ENCODE results near the gene FAM124A.

Gene FAM124A

GRCh38 chr13:51243832-51244231, 21.6 kb downstream of the FAM124A start:
- DNase-seq: no peak

DNA sequence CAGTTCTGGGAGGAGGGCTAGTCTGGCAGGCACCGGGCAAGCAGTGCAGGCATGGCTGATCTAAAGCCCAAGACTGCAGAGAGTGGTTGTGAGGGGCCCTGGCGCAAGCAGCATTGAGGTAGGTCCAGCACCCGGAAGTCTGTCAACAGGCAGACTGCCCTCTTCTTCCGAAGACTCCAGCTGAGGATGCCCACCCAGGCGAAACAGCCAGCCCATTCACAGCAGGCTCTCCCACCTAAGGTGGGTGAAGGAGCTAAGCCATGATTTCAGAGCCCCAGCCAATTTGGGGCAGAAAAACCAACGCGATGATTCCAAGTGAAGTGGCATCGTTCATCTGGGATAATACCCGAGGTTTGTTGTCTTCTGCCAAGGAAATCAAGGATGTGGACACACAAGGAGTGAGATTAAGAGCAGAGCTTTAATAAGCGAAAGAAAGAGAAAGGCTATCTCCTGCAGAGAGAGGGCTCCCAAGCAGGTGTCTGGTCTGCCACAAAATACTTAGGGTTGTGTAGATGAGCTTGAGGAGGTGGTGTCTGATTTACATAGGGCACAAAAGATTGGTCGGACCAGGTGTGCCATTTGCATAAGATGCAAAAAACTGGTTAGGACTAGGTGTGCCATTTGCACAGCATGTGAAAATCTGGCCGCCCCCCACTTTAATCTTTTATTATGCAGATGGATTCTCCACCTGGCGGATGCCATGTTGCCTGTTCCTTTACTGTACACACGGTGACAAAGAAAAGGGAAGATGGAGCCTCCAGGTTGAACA, 22.6 kb downstream of the FAM124A start:
- no peak for DNase-seq

GRCh38 chr13:51245583-51245982, 23.4 kb downstream of the FAM124A start:
- DNase-seq: no peak

DNA sequence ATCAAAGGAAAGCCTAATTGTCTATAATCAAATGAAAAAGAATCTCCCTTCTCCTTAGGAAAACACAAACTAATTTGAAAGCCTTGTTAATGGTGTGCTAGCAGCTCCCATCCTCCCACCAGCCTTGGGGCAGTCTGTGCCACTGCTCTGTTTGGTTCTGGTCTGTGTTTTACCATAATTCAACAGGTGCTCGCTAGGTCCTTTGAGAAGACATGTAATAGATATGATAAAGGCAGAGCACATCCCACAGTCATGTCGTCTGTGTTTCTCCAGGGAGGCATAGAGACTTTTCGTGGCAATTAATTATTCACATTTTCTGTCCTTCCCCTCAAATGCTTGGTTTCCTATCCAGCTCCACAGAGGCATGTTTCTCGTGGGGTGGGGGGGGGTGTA, 23.8 kb downstream of the FAM124A start:
- no peak for DNase-seq

DNA sequence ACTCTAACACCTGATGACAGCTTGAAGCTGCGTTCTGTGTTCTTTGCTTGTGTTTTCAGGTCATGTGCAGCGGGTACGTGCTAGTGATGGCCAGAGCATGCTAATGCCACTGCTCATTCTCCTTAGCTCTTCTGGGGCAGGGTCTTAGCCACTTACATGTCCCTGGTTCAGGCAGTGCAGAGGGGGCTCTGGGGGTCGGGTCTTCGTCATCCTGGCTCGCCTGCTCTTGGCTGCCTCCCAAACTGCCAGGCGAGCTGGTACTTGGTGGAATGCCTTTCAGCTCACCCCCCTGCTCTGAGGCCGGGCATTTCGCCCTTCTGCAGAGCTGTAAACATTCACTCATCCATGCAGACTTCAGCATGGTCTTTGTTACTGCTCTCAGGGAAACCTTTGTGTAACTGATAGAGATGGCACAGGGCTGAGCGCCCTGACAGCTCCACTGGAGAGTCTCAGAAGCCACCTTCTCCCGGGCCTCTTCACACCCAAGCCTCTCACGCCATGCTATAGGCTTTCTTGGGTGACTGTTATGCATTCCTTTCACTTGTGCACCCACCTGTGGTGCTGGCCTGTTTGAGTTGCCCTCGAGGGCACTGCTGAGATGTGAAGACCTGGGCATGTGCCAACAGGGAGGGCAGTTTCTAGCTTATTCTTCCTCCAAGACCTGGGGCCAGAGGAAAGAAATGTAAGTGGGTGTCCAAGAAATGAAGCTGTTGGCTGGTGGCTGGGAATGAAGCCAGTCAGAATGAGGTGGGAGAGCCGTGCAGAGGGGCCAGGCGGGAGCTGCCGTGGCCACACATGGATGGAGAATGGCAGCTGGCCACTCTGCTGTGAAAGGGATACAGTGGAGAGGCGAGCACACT, 24.4 kb downstream of the FAM124A start:
- DNase-seq: no peak

GRCh38 chr13:51249255-51249654, 27.1 kb downstream of the FAM124A start:
- DNase-seq: no peak

DNA sequence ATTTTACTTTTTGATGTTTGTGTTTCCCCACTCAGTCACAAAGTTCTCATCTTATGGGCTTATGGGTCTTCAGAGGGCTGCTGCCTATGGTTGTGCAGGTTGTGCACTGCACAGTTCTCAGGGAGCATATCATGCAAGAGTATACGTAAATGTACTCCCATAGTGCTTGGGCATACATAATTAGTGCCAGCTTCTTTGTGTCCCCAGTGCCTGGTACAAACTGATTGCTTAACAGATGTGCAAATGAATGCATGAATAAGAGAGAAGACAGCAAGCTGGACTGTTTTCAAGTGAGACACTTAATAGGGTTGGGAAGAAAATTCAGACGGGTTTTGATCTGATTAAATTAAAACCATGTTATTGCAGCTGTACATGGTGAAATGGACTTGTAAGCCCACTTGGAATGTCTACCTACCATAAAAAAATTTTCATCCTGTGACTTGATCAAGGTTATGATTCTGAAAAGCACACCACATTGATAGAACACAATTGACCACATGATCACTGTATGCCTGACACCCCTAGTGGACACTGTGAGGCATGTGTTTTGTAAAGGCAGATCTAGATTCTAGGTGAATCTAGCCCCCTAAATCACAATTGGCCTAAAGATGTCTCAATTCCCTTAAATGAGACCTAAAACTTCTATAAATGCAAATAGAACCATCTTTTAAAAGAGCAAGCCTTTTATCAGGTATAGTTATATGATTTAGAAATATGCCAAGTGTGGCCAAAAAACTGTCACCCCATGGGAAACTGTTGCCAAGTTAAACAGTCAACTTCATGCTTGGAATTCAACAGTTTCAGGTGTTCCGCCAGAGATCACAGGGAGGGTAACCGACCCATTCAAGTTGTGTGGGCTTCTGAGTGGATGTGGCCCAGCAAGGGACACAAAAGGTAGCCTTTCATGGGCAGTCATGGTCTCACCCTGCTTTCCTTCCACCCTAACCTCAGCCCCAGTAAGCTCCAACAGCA, 27.9 kb downstream of the FAM124A start:
- no peak for DNase-seq

DNA sequence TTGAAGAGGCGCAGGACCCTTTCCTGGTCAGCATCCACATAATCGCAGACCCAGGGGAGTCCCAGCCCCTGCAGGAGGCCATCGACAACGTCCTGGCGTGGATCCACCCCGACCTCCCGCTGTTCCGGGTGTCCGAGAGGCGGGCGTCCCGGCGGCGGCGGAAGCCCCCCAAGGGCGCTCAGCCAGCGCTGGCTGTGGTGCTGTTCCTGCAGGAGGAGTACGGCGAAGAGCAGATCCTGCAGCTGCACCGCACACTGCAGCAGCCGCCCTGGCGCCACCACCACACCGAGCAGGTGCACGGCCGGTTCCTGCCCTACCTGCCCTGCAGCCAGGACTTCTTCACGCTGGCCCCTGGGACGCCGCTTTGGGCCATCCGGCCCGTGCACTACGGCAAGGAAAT, 29.3 kb downstream of the FAM124A start:
- DNase-seq: no peak

GRCh38 chr13:51252954-51253532, 30.8 kb downstream of the FAM124A start:
- no peak for DNase-seq

- no peak for DNase-seq
Observed at GRCh38 chr13:51255556-51255955, 33.4 kb downstream of the FAM124A start.

DNA sequence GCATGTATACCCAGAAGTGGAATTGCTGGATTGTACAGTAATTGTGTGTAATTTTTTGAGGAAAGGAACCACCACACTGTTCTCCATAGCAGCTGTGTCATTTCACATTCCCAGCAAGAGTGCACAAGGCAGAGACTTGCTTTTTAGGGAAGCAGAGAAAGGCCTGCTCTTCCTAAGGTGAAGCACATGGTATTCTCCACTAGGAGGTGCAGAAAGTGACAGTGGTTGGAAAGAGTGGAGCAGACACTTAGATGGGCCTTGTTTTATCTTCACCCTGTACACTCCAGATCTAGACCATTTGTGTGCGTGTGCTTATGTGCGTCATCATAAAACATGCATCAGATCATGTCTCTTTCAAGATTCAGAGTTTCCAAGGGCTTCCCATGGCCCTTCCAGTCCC, 35.0 kb downstream of the FAM124A start:
- no peak for DNase-seq

- DNase-seq: no peak
Observed at GRCh38 chr13:51258612-51259548, 36.7 kb downstream of the FAM124A start.

DNA sequence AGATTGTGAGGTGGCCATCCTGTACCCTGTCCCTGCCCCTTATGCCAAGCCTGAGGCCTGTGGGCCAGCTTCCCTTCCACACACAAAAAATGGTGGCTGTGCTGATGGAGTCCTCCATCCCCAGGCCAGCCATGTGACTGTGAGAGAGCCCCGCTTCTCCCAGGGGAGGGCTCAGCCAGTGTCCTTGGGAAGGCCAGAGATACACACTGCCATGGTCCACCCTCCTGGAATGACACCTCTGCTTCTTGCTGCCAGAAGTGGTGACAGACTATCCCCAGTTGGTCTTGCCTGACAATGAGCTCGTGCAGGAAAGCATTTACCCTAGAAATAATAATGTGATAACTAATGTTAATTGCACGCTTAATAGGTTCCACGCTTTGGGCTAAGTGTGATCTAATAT, 38.0 kb downstream of the FAM124A start:
- DNase-seq: no peak

- DNase-seq: no peak
Observed at GRCh38 chr13:51261610-51262249, 39.5 kb downstream of the FAM124A start.

DNA sequence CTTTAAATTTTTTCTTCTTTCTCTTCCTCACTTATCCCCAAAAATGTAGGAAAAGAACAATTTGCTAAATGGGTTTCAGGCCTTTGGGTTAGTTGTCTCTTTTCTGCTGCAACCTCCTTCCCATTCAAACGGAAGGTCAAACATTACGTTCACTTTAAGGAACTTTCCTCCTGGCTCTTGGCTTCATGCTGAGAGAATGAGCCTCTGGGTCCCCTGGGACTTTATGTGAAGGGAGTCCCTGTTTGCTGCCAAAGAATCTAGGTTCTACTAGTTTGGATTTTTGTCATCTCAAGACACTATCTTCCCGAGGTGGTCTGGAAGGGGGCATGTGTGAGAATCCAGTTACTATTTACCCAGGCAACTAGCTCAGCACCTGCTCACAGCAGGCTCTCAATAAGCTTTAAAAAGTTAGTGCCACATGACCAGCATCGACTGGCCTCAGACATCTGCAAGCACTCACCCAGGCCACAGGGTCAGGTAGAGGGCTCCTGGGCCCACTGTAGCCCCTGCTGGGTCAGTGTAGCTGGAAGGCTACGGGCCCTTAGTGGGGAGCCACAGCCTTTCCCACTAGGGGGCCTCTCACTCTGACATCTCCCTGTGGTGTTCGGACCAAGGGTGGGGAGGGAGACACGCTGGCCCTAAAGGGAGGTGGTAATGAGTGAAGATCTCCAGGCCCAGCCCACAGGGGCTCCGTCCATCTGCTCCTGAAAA, 40.5 kb downstream of the FAM124A start:
- DNase-seq: no peak

DNA sequence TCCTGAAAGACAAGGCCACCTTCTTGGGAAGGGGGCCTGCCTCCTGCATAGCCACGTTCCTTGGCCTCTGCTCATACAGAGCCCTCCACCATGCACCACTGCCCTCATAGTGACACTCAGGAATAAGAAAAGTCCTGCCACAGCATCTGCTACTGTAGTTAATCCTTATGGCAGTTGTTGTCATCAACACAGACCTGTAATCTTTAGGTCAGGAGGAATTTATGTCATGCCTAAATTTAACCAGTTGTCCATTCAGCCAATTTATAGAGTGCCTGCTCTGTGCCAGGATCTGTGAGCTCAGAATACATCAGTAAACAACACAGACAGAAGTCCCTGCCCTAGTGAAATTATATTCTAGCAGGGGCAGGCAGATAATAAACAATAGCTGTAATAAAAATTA, 44.4 kb downstream of the FAM124A start:
- DNase-seq: no peak

- no peak for DNase-seq
Observed at GRCh38 chr13:51267622-51268021, 45.4 kb downstream of the FAM124A start.

DNA sequence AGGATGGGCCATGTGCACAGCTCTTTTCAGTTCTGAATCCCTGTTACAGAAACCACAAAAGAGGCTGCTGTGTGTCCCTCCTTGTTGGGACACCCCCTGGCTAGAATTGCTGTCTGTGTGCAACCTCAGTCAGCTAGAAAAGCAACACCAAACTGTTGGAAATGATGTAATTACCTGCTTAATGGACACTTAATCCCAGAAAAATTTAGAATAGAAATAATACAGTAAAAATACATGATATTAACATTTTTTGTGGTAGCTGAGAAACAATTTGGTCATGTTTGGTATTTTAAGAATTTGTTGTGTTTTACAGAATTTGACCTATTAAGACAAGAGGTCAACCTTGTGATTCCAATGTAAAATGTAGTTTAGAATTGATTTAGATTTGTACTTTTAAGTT, 46.8 kb downstream of the FAM124A start:
- no peak for DNase-seq

- no peak for DNase-seq
Observed at GRCh38 chr13:51270623-51271415, 48.6 kb downstream of the FAM124A start.

Measured in activated CD4-positive, alpha-beta T cell treated with anti-CD3 and anti-CD28 coated beads, Interleukin-2, amount 50 U/mL, for 1 hour (primary cell).